Cortex of kidney (tissue), 1 donor: Measurements from ENCODE around the gene EML2.
"Not testable (repeated sequence)": the region's sequence is repeated elsewhere in the genome, so short reads cannot be mapped to it uniquely, and the experiment has no call there.

Experiments
- DNase-seq: peaks from one replicate; lab custom pipeline; 2025; lab: John Stamatoyannopoulos, UW

EML2 gene, protein sequence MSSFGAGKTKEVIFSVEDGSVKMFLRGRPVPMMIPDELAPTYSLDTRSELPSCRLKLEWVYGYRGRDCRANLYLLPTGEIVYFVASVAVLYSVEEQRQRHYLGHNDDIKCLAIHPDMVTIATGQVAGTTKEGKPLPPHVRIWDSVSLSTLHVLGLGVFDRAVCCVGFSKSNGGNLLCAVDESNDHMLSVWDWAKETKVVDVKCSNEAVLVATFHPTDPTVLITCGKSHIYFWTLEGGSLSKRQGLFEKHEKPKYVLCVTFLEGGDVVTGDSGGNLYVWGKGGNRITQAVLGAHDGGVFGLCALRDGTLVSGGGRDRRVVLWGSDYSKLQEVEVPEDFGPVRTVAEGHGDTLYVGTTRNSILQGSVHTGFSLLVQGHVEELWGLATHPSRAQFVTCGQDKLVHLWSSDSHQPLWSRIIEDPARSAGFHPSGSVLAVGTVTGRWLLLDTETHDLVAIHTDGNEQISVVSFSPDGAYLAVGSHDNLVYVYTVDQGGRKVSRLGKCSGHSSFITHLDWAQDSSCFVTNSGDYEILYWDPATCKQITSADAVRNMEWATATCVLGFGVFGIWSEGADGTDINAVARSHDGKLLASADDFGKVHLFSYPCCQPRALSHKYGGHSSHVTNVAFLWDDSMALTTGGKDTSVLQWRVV

DNA sequence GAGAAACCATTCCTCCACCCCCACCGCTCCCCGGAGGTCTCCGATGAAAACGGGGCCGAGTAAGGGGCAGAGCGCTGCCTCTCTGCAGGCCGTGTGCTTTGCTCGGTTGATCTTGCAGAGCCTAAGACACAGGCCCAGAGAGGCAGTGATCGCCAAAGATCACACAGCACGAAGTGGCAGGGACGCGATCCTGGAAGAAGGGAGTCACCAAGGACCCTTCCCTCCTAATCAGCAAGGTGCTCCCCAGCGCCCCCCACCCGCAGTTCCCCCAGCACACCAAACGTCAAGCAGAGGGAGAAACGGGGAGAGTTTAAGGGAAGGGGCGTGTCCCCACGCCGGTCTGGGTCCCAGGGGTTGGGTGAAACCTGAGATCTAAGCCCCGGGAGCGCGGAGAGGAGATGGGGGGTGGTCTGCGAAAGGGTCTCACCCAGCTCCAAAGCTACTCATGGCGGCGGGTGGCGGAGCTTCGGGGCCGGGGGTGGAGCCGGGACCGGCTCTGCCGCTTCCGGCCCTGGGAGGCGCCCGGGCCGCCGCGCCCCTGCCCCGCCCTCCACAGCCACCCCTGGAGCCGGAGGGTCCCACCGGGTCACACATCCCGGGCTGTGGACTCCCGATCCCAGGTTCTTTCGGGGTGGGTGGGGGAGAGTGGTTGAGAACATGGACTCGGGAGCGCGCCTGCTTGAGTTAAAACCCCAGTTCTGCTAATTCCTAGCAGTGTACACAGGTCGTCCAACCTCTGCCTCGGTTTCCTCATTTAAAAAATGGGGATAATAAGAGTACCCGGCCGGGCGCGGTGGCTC, at the start of gene EML2:
Gene EML2 (minus strand): TSS at position 468 of the 800 bp plus-strand sequence. CDS start 21 bp downstream, at position 447.
- DNase-seq: no peak

DNA sequence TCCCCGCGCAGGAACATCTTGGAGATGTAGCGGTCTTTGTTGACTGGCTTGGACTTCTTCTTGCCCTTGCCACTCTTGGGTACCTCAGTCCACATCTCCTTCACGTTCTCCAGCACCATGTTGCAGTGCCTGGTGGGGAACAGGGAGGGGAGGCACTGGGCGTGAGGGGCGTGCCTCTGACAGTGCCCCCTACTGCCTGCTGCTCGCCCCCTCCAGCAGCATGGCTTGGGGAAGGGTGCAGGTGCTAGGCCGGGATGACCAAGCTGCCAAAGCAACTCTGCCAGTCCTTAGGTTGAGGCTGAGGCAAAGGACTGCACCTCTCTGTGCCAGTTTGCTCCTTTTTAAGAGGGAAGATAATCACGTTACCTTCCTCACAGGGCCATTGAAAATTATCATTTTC, 48.4 kb upstream of the EML2 start:
- no peak for DNase-seq

DNA sequence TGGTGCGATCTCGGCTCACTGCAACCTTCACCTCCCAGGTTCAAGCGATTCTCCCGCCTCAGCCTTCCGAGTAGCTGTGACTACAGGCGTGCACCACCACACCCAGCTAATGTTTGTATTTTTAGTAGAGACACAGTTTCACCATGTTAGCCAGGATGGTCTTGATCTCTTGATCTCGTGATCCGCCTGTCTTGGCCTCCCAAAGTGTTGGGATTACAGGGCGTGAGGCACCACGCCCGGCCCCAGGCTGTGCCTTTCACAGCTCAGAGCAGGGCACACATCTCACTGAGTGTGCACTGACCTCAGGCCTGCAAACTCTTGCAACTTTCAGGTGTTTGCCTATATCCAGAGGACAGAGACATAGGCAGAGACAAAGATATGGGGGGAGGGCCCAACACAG, 45.8 kb upstream of the EML2 start:
- not testable (repeated sequence) for DNase-seq

DNA sequence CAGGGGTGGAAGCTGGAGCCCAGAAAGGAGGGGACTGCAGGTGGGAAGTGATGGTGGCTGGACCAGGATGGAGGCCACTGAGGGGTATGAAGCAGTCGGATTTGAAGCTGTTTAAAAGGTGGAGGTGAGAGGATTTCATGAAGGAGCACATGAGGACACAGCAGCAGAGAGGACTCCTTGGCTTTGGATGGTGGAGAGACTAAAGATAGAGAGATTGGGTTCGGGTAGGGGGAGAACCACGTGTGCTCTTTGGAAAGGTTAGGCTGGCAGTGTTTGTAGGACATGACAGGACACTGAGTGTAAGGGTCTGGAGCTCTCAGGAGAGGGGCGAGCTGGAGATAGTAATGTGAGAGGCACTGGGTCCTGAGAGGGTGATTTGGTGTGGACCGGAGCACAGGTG, 43.7 kb upstream of the EML2 start:
- DNase-seq: no peak

DNA sequence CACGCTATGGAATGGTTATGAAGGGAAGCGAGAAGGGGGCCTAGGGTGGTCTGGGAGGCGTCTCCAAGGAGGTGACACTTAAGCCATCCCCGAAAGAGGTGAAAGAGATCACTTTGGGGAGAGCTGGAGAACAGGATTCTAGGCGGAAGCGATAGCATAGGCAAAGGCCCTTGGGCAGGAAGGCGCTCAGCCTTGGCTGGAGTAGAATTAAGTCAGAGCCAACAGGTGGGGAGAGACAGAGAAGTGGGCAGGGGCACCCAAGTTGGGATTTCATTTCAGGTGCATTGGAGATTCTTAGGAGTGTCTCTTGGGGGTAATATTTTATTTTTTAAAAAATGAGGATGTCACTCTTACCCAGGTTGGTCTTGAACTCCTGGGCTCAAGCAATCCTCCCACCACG, 42.9 kb upstream of the EML2 start:
- DNase-seq: no peak

DNA sequence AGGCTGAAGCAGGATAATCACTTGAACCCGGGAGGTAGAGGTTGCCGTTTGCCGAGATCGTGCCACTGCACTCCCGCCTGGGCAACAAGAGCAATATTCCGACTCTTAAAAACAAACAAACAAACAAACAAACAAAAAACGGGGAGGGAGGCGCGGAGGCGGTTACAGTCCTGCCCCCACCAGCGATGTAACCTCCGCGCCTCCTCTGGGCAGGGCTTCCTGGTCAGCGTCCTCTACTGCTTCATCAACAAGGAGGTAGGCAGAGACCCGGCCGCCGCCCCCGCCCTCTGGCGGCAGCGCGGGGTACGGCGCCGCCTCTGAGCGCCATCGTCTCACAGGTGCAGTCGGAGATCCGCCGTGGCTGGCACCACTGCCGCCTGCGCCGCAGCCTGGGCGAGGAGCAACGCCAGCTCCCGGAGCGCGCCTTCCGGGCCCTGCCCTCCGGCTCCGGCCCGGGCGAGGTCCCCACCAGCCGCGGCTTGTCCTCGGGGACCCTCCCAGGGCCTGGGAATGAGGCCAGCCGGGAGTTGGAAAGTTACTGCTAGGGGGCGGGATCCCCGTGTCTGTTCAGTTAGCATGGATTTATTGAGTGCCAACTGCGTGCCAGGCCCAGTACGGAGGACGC, 42.3 kb upstream of the EML2 start:
- DNase-seq: peak; percentile 41

DNA sequence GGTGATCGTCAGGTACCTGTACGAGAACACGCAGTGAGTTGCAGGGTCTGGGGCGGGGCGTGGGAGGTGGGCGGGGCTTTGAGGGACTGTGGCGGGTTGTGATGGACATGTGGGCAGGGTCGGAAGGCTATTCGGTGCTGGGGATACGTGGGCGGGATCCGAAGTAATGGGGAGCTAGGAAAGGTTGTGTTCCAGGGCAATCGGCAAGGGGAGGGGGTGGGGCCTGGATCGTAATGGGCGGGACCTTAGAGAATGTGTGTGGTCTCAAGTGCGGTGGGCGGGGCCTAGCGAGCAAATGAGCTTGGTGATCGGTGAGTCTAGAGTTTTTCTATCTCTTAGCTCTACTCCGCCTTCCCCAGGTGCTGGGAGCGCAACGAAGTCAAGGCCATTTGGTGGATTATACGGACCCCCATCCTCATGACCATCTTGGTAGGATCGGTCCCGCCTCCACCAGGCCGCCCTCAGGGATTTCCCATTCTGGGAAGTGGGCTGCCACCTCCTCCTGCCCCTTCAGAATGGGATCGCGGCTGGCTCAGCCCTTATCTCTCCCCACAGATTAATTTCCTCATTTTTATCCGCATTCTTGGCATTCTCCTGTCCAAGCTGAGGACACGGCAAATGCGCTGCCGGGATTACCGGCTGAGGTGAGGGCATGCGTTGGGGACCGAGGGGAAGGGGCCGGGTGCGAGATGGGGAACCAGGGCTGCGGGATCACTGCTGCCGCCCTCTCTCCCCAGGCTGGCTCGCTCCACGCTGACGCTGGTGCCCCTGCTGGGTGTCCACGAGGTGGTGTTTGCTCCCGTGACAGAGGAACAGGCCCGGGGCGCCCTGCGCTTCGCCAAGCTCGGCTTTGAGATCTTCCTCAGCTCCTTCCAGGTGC, 38.4 kb upstream of the EML2 start:
- no peak for DNase-seq

DNA sequence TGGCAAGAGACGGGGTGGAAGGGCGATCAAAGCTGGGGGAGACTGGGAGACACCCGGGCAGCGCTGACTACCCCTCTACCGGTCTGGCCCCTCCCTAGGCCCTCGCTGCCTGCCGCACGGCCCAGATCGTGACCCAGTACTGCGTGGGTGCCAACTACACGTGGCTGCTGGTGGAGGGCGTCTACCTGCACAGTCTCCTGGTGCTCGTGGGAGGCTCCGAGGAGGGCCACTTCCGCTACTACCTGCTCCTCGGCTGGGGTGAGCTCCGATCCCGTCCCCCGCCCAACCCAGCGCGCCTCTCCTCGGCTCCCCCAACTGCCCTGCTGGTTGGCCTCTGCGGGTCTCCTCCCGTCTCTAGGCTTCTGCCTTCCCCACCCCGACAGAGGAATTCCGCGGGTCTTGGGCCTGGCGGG, 37.7 kb upstream of the EML2 start:
- no peak for DNase-seq

DNA sequence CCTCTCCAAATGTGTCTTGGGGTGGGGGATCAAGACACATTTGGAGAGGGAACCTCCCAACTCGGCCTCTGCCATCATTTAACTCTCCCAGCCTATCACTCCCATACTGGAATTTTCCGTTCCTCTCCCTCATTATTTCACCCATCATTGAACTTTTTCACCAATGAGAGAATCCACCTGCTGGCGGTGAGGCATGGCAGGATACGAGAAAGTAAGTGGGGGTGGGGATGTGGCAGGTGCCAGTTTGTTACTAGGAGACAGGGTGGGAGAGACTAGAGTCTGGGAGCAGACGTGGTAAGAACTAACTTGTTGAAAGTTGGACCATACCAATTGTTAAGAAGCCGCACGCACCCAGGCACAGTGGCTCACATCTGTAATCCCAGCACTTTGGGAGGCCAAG, 35.7 kb upstream of the EML2 start:
- no peak for DNase-seq

DNA sequence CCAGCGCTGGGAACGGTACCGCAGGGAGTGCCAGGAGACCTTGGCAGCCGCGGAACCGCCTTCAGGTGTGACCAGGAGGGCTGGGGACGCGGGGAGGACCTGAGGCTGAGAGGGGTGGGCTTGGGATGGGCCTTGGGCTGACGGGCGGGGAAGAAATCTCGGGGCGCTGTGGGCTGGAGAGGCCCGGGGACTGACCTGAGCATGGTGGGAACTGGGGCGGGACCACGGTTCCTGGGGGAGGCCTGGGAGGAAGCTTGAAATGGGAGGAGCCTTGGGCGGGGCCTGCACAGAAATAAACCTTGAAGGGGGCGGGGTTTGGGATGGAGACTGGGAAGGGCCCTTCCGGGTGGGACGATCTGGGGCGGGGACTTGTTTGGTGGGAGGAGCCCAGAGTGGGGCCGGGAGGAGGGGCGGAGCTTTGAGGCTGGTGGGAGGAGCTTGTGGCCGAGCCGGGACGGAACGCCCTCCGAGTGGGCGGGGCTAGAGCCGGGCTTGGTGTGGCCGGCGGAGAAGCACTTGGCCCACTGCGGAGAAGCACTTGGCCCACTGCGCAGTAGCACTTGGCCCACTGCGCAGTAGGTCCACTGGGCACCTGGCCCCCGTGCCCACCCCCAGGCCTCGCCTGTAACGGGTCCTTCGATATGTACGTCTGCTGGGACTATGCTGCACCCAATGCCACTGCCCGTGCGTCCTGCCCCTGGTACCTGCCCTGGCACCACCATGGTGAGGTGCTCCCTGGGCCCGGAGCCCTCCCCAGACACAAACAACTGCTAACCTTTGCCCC, 31.7 kb upstream of the EML2 start:
- no peak for DNase-seq

DNA sequence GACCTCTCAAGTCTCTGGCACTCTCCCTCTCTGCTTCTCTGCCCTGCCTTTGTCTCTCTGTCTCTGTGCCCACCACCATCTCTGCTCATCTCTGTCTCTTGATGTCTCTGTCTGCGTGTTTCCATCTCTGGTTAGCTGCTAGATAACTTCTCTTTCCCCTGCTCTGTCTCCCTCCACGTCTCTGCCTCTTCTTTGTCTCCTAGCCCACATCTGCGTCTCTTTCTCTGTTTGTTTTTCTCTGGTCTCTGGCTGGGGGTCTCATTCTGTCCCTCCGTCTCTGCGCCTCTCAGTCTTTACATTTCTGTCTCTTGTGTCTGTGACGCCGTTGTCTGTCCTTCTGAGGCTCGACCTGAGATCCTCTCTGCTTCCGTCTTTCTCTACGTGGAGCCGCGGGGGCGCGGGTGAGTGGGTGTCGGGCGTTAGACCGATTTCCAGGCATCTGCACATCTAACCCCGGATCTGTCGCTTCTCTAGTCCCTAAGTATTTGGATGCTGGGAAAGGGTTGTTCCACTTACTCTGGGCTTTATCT, 29.2 kb upstream of the EML2 start:
- DNase-seq: no peak

DNA sequence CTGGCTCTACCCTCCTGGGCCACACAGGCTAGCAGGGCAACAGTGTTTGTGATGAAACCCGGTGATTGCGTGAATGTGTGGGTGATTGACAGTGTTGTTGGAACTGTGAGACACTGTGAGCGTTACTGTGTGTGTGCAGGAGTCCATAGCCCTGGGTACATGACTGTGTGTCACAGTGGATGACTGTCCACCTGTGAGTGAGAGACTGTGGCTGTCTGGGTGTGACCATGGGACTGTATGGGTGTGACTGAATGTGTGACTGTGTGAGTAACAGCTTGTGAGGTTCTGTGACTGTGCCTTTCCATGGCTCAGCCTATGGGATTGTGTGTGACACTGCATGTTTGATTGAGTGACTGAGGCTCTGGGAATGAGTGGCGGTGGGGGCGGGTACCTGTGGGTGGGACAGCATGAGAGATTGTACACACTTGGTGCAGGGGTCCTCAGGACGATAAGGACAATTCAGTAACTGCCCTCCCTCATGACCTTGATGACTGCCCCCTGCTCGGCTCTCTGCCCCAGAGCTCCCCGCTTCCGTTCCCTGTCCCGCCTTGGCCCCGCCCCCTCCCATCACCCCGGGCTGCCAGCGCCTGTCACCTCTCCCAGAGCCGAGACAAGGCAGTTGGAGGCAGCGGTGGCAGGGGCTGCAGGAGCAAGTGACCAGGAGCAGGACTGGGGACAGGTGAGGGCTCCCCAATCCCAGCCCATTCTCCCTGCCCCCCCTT, 28.6 kb upstream of the EML2 start, which contains the start of gene GIPR:
Gene GIPR (plus strand): TSS at position 602 of the 722 bp plus-strand sequence. CDS start 1,300 bp downstream, outside the sequence.
- no peak for DNase-seq

DNA sequence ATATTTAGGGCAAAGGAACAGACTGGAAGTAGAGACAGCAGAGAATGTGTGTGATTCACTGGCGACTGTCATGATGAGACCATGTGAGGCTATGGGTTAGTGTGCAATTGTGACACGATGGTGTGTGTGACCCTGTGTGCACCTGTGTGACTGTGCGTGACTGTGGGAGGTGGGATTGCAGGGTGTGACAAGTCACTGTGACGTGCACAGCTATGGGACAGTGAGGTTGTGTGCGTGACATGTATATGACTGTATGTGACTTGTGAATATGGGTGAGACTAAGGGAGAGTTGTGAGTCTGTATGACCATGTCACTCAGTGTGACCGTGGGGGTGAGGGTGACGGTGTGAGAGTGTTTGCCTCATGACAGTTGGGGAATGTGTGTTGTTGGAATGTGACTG, 25.4 kb upstream of the EML2 start:
- no peak for DNase-seq

DNA sequence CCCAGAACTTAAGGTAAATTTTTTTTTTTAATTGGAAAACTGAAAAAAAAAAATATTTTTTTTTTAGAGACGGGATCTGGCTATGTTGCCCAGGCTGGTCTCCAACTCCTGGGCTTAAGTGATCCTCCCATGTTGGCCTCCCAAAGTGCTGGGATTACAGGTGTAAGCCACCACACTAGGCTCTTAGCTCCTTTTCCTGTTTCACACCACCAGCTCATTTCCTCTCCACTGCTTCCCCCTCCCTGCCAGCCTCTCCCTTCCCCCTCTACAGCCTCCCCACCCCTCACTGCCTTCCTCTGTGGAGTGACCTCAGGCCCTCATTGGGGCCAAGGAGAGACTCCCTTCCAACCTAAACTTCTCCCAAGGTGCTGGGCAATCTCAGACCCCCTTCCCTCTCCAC, 24.6 kb upstream of the EML2 start:
- DNase-seq: no peak

DNA sequence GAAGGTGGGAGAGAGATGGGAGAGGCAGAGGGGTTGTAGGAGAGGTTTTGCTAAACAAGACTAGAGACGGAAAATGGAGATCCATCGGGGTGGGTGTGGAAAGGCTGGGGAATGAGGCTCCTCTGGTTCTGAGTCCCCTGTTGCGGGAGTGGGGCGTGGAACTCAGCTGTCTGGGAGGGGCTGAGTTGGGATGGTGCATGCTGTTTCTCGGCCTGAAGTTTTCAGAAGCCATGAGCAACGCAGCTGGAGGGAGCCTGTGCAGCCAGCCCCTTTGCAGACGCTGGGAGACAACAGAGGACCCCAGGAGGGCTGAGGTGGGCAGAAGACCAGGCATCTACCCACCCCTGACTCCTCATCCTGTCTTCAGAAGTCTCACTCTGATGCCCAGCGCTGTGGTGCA, 21.4 kb upstream of the EML2 start:
- no peak for DNase-seq

DNA sequence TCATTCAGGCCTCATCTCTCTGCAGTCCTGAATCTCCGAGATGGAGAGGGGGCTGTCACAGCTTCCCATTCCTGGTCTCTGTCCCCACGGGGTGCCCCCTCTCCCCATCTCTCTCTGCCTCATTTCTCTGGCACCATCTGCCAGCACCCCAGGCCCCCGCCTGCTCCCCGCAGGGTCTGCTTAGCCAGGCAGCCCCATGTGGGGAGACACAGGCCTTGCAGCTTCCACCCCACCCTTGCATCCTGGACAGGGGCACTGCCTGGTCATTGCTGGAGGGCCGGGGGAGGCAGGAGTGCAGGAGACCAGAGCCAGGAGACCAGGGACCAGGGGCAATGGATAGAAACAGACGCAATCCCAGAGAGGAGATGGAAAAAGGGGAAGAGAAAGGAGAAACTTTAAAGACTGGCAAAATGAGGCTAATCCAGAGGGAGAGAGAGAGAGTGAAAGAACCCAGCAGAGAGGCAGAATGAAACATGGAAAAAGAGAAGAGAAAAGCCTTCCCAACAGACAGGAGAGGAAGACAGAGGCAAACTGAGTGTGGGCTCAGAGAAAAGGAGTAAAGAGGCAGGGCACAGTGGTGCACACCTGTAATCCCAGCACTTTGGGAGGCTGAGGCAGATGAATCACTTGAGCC, 20.0 kb upstream of the EML2 start:
- no peak for DNase-seq

DNA sequence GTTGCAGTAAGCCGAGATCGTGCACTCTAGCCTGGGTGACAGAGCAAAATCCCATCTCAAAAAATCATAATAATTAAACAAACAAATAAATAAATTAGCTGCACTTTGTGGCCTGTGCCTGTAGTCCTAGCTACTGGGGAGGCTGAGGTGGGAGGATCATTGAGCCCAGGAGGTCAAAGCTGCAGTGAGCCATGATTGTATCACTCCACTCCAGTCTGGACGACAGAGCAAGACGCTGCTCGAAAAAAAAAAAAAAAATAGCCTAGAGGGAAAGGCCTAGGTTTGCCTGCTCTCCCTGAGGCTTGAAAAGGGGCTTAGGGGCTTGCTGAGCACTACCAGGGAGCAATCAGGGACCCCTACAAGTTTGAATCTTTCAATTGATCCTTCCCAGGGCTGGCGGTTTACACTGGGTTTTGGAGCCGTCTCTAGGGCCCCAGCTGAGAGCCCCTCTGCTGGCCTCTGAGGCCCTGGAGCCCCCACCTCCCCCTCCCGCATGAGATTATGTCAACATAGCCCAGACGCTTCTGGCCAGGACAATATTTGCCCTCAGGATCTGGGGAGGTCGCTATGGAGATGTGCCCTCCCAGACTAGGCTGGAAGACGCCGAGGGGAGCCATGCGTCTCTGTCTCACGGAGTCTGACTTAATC, 18.4 kb upstream of the EML2 start:
- DNase-seq: no peak

DNA sequence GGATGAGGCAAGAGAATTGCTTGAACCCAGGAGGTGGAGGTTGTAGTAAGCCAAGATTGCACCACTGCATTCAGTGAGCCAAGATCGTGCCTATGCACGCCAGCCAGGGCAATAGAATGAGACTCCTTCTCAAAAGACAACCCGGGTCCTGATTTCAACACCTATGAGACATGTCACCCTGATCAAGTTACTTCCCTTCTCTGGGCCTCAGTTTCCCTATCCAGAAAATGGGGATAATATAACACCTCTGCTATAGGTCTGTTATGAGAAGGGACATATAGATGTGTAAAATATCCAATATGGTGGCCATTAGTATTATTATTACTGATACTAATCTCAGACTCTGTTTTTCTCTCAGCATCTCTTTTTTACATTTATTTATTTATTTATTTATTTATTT, 15.9 kb upstream of the EML2 start:
- no peak for DNase-seq
